Adrenal gland (tissue), 5 donors: ENCODE measurements around the gene IRX2.

Experiments used
- POLR2A ChIP-seq, 2 donors: fragments of 450-650 bp; IDR thresholded peaks; one replicate each; pipeline ENCODE4 v1.6.1; 2017; ENCODE audit warnings: antibody characterized with exemption in 2 of 2, mild to moderate bottlenecking in 2 of 2, moderate library complexity in 1 of 2
- TF ChIP-seq, protein P1 (sequence below), 6 experiments: fragments of 450-650 bp in 4 of 6; fragments of 200-600 bp in 2 of 6; sonication (generic) in 1 of 6; IDR thresholded peaks; 1 replicate in 5 of 6; 2 replicates in 1 of 6; pipeline versions ENCODE4 v1.5.1 to v1.8.0; 2016 to 2021; ENCODE audit warnings: antibody characterized with exemption in 6 of 6, mild to moderate bottlenecking in 2 of 6, moderate library complexity in 1 of 6
- donor health status: DM: no; HTN: no; CAD: no.

- TF ChIP-seq, protein P1, sequence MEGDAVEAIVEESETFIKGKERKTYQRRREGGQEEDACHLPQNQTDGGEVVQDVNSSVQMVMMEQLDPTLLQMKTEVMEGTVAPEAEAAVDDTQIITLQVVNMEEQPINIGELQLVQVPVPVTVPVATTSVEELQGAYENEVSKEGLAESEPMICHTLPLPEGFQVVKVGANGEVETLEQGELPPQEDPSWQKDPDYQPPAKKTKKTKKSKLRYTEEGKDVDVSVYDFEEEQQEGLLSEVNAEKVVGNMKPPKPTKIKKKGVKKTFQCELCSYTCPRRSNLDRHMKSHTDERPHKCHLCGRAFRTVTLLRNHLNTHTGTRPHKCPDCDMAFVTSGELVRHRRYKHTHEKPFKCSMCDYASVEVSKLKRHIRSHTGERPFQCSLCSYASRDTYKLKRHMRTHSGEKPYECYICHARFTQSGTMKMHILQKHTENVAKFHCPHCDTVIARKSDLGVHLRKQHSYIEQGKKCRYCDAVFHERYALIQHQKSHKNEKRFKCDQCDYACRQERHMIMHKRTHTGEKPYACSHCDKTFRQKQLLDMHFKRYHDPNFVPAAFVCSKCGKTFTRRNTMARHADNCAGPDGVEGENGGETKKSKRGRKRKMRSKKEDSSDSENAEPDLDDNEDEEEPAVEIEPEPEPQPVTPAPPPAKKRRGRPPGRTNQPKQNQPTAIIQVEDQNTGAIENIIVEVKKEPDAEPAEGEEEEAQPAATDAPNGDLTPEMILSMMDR (IDR thresholded peaks at IDR 0.05) = no peak
- TF ChIP-seq POLR2A (IDR thresholded peaks at IDR 0.05) = no peak
Observed at GRCh38 chr5:2705861-2706260, 45.6 kb downstream of the IRX2 start.
